Measurements from ENCODE around the gene CD302. TPM values are rescaled to one million over a fixed set of nuclear protein-coding genes. Genes with fewer than 3 reads are reported as not detected.

The CD302 gene
- total and polyA plus RNA-seq, 2 donors (not counting 1 experiment from before 2014, with no cell fraction given): 0.72 to 1.5 TPM

DNA sequence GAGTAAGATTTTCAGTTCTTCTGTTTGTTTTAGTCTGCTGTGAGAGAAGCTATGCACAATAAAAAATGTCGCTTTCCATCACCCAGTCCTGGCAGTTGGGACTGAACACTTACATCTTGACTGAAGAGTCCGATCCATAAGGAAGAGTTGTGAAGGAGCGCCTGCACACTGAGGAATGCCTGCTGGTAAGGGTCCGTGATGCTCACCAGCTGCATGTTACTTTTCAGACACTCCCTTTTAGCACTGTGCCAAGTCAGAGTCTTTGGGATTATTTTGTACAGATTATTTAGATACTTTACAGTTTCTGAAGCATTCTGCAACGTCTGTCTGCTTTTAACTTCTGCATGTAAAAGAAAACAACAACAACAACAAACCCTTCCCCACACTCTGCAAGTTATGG lies 42.6 kb upstream of the CD302 start:
- 100% methylated on average over 1 of the region's 5 CpGs for WGBS (ENCODE audit: insufficient coverage)
- peaks cover 5 to 44% of the 10 kb centered on the region in 2 experiments for H3K36me3 ChIP-seq (replicated peaks in 1 of 2; ENCODE audit: control extremely low read depth in 1 of 2, control insufficient read depth in 1 of 2, extremely low read depth in 1 of 2, insufficient read depth in 2 of 2, low read length in 1 of 2)
- Mint-ChIP-seq H3K9me3 (ENCODE audit: insufficient read depth) (no peaks in the 10 kb centered on the region), H3K27ac (no peak overlapping the region), H3K4me3 (no peak overlapping the region), H3K27me3 (no peaks in the 10 kb centered on the region), H3K4me1 (no peaks in the 10 kb centered on the region)
- no peak overlapping the region for H3K9ac ChIP-seq (ENCODE audit: low read length)
- DNase-seq (no peak), ATAC-seq (ENCODE audit: low read depth) (no peak)
- no peaks in the 10 kb centered on the region for H3K4me1 ChIP-seq (ENCODE audit: control insufficient read depth in 2 of 2, insufficient read depth in 2 of 2, low read length in 2 of 2)
- H3K27ac ChIP-seq (ENCODE audit: low read length in 2 of 2): no peak overlapping the region
- ChIA-PET CTCF (interaction anchor here (0.8 kb wide), 1 partner anchor 81 kb away, joined by 3 read pairs; no protein-coding TSS in a partner anchor), POLR2A (no interaction called here)
- H3K79me2 ChIP-seq (ENCODE audit: control insufficient read depth, insufficient read depth, low read length): no peaks in the 10 kb centered on the region
- no peak overlapping the region for H2AFZ ChIP-seq (ENCODE audit: insufficient read depth, low read depth, low read length, poor library complexity, severe bottlenecking)
- H3K27me3 ChIP-seq (replicated peaks in 1 of 4; ENCODE audit: control extremely low read depth in 1 of 4, control insufficient read depth in 3 of 4, insufficient read depth in 4 of 4, low read length in 3 of 4): no peaks in the 10 kb centered on the region
- no peaks in the 10 kb centered on the region for H4K20me1 ChIP-seq (ENCODE audit: control insufficient read depth, insufficient read depth, low read length, poor library complexity, severe bottlenecking)
- no peak overlapping the region for H3K4me2 ChIP-seq (replicated peaks; ENCODE audit: low read depth, low read length, poor library complexity, severe bottlenecking)
- intact Hi-C loops (cut with micrococcal nuclease): no loop called here
- TF ChIP-seq EZH2 (IDR thresholded peaks at IDR 0.05; ENCODE audit: borderline replicate concordance, insufficient read depth, low read depth, low read length, poor library complexity, severe bottlenecking): no peak
- TF ChIP-seq, protein P1, sequence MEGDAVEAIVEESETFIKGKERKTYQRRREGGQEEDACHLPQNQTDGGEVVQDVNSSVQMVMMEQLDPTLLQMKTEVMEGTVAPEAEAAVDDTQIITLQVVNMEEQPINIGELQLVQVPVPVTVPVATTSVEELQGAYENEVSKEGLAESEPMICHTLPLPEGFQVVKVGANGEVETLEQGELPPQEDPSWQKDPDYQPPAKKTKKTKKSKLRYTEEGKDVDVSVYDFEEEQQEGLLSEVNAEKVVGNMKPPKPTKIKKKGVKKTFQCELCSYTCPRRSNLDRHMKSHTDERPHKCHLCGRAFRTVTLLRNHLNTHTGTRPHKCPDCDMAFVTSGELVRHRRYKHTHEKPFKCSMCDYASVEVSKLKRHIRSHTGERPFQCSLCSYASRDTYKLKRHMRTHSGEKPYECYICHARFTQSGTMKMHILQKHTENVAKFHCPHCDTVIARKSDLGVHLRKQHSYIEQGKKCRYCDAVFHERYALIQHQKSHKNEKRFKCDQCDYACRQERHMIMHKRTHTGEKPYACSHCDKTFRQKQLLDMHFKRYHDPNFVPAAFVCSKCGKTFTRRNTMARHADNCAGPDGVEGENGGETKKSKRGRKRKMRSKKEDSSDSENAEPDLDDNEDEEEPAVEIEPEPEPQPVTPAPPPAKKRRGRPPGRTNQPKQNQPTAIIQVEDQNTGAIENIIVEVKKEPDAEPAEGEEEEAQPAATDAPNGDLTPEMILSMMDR (IDR thresholded peaks at IDR 0.05): no peak
- H3K4me3 ChIP-seq (ENCODE audit: control extremely low read depth in 1 of 5, extremely low read depth in 1 of 5, insufficient read depth in 1 of 5, low read depth in 2 of 5, low read length in 4 of 5): no peak overlapping the region
- H3K9me3 ChIP-seq (ENCODE audit: control extremely low read depth in 1 of 3, control insufficient read depth in 2 of 3, insufficient read depth in 1 of 3, low read length in 2 of 3): no peaks in the 10 kb centered on the region

DNA sequence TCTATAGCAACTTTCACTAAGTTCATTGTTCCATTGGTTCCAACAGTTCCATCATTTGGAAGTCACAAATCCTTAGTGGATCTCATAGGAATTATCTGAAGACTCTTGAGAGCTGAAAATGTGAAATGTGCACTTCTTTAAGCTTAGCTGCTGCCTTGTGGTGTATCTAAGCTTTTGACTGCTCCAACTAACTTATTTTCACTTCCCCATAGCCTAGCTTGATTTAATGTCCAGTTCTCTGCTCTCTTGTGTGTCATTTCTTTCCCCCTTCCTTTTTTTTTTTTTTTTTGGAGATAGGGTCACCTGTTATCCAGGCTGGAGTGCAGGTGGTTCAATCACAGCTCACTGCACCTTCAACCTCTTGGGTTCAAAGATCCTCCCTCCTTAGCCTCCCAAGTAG lies 34.9 kb upstream of the CD302 start:
- H3K9ac ChIP-seq (ENCODE audit: low read length): no peak overlapping the region
- H3K9me3 Mint-ChIP-seq (ENCODE audit: insufficient read depth): peaks cover 2% of the 10 kb centered on the region
- H3K4me3 Mint-ChIP-seq: no peak overlapping the region
- no peaks in the 10 kb centered on the region for H4K20me1 ChIP-seq (ENCODE audit: control insufficient read depth, insufficient read depth, low read length, poor library complexity, severe bottlenecking)
- peaks cover 0 to 55% of the 10 kb centered on the region in 2 experiments for H3K36me3 ChIP-seq (replicated peaks in 1 of 2; ENCODE audit: control extremely low read depth in 1 of 2, control insufficient read depth in 1 of 2, extremely low read depth in 1 of 2, insufficient read depth in 2 of 2, low read length in 1 of 2)
- intact Hi-C loops (cut with micrococcal nuclease): no loop called here
- H3K27ac Mint-ChIP-seq: no peak overlapping the region
- ATAC-seq (ENCODE audit: low read depth): no peak
- H3K4me1 ChIP-seq (ENCODE audit: control insufficient read depth in 2 of 2, insufficient read depth in 2 of 2, low read length in 2 of 2): no peaks in the 10 kb centered on the region
- ChIA-PET CTCF (interaction anchor here (0.8 to 1.0 kb wide), 2 partner anchors 10 to 18 kb away, joined by 3 read pairs; no protein-coding TSS in a partner anchor), POLR2A (no interaction called here)
- no peaks in the 10 kb centered on the region for H3K27me3 ChIP-seq (replicated peaks in 1 of 4; ENCODE audit: control extremely low read depth in 1 of 4, control insufficient read depth in 3 of 4, insufficient read depth in 4 of 4, low read length in 3 of 4)
- H2AFZ ChIP-seq (ENCODE audit: insufficient read depth, low read depth, low read length, poor library complexity, severe bottlenecking): no peak overlapping the region
- no peak overlapping the region for H3K4me3 ChIP-seq (ENCODE audit: control extremely low read depth in 1 of 5, extremely low read depth in 1 of 5, insufficient read depth in 1 of 5, low read depth in 2 of 5, low read length in 4 of 5)
- no peak overlapping the region for H3K27ac ChIP-seq (ENCODE audit: low read length in 2 of 2)
- DNase-seq: no peak
- TF ChIP-seq, protein P1 (IDR thresholded peaks at IDR 0.05): no peak
- no peak for TF ChIP-seq EZH2 (IDR thresholded peaks at IDR 0.05; ENCODE audit: borderline replicate concordance, insufficient read depth, low read depth, low read length, poor library complexity, severe bottlenecking)
- no peaks in the 10 kb centered on the region for H3K79me2 ChIP-seq (ENCODE audit: control insufficient read depth, insufficient read depth, low read length)
- H3K4me2 ChIP-seq (replicated peaks; ENCODE audit: low read depth, low read length, poor library complexity, severe bottlenecking): no peak overlapping the region
- H3K9me3 ChIP-seq (ENCODE audit: control extremely low read depth in 1 of 3, control insufficient read depth in 2 of 3, insufficient read depth in 1 of 3, low read length in 2 of 3): no peaks in the 10 kb centered on the region
- H3K27me3 Mint-ChIP-seq: no peaks in the 10 kb centered on the region
- H3K4me1 Mint-ChIP-seq: no peaks in the 10 kb centered on the region
